G401 (cell line): ENCODE measurements around the gene GABRR2. TPM values are rescaled to one million over a fixed set of nuclear protein-coding genes. Genes with fewer than 3 reads are reported as not detected.
"Not testable (repeated sequence)": the region's sequence is repeated elsewhere in the genome, so short reads cannot be mapped to it uniquely, and the experiment has no call there.

Experiments used
- DNase-seq: peaks from one replicate; pipeline ENCODE4 v3.0.0-alpha.2; 2015; ENCODE audit warnings: low spot score
- in situ Hi-C: cut with HindIII; loops from 2 replicates; pipeline ENCODE4 v1.10.0; 2016; ENCODE audit warnings: low sequenced_read_pairs, mixed read lengths
- total RNA-seq: library from RNA; depleted of rRNA; stranded (reverse); fragments of >200 nt; shearing (Covaris generic); gene quantifications from 2 replicates; pipeline ENCODE4 v1.2.3, GENCODE V29; 2014; rRNA removed

The GABRR2 gene
- total RNA-seq, 1 experiment from 2014 or later: not detected

DNA sequence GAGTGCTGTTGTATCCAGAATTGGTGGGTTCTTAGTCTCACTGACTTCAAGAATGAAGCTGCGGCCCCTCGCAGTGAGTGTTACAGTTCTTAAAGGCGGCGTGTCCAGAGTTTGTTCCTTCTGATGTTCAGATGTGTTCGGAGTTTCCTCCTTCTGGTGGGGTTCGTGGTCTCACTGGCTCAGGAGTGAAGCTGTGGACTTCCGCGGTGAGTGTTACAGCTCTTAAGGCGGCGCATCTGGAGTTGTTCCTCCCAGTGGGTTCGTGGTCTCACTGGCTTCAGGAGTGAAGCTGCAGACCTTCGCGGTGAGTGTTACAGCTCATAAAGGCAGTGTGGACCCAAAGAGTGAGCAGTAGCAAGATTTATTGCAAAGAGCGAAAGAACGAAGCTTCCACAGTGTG lies 81.5 kb downstream of the GABRR2 start:
- not testable (repeated sequence) for DNase-seq

DNA sequence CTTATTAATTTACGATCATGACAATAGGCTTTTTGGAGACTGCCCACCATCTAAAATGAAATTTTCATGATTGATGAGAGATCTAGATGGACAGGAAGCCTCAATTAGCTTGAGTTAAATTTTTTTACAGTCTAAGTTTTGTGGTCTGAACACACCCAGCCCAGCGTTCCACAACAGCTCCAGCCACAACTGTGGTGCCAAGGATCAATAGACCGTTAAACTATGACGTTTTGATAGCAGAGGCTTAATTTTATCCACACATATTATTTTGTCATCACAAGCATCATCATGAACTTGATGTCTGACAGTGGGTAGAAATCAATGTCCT lies 92.4 kb downstream of the GABRR2 start:
- no peak for DNase-seq
- in situ Hi-C loops: no loop called here

More for the DNA sequence above, 81.5 kb downstream of the GABRR2 start:
- in situ Hi-C loops: not testable (repeated sequence)

DNA sequence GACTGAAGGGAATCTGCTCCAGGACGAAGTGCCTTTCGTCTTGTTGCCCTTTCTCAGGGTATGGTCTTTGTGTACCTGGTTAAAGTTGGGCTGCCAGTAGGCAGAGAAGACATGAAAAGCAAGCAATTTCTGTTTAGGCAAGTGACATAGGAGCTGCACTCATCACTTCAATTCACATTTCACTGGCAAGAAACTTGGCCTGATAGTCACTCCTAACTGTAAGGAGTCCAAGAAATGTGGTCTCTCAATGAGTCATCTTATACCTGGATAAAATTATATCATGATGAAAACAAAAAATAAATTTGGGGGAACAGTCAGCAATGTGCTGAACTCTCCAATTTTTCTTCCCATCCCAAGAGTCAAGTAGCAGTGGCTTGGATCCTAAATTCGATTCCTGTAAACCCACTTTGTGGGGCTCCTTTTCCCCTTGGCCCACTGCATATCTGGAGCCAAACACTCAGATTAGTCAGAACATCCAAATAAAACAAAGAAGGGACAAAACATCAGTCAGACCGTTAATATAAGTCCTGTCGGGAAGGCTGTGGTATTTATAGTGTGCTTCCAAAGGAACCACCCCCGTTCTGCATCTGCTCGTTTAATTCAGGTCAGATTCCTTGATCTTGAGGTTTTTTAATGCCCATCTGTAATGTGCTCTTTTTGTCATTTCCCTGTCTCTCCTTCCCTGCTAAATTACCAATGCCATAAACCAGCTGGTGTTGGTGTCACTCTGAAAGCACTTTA lies 93.0 kb downstream of the GABRR2 start:
- in situ Hi-C loops: no loop called here
- no peak for DNase-seq

DNA sequence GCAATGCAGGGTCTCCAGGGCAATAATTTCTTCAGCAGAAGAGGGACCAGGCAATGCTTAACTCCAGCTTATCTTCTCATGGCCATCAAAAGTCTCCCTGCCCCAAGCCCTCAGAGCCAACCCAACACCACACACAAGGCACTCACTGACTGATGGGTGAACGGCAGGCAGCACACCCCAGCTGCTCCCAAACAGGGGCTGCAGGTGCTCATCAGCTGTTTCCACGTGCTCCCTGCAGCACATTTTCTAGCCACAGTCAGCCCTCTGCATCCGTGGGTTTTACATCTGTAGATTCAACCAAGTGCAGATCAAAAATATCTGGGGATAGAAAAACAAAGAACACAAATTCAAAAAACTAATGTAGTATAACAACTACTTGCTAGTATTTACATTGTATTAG lies 94.0 kb downstream of the GABRR2 start:
- no peak for DNase-seq
- in situ Hi-C loops: no loop called here

DNA sequence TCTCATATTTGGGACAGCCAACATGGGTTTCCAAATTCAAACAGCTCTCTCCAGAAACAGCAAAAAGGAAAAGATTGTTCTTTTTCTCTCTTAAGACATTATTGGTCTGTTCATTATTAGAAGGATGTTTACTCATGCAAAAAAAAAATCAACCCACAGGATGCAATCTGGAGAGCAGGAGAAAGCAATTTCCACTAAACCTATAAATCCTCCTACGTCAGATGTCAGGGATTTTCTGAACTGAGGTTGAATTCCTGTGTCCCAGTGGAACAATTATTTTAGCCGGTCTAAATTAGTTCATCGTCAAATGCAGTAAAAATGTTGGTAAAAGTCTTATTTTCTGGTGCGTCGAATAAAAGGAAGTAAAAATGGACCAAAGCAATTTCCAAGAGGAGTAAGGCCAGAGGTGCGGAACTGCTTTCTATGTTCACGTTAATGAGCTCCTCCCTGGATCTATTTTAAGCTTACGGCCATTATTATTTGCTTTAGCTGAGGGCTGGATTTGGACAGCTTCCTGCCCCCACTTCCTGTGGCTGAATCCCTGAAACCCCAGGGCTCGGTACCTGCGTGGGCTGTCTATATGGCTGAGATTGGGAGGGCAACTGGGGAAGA lies 97.7 kb downstream of the GABRR2 start, which contains the start of gene GABRR1:
TSS of gene GABRR1 (minus strand) at position 60 of the 612 bp plus-strand sequence. CDS start at position 24, 36 bp downstream.
- DNase-seq: no peak

DNA sequence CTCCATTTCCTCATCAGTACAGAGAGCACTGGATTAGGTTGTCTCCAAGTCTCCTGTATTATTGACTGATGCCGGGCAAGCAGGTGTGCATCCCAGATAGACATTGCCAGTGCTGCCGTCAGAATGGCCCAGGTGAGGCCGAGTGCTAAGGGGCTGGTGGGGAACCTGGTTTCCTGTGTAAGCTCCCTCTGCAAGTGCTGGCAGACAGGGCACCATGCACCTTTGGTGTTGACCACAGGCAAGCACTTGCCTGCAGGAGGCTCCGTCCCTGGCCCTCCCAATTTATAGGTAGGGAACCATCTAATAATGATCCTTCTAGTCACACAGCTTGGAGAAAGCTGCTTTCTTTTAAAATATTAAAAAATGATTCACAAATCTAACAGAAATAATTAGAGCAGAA lies 98.7 kb downstream of the GABRR2 start:
- in situ Hi-C loops: no loop called here
- DNase-seq: no peak

More for the DNA sequence above, 97.7 kb downstream of the GABRR2 start, which contains the start of gene GABRR1:
- in situ Hi-C loops: no loop called here

DNA sequence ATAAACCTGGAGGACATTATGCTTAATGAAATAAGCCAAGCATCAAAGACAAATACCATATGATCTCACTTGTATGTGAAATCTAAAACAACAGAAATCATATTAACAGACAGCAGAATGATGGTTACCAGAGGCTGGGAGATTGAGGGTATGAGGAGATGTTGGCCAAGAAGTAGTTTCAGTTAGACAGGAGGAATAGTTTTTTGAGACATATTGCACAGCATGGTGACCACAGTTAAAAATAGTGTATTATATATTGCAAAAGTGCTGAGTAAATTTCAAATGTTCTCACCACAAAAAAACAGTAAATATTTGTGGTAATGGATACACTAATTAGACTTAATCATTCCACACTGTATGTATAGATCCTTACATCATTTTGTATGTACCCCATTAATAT lies 99.7 kb downstream of the GABRR2 start:
- in situ Hi-C loops: no loop called here
- DNase-seq: no peak

DNA sequence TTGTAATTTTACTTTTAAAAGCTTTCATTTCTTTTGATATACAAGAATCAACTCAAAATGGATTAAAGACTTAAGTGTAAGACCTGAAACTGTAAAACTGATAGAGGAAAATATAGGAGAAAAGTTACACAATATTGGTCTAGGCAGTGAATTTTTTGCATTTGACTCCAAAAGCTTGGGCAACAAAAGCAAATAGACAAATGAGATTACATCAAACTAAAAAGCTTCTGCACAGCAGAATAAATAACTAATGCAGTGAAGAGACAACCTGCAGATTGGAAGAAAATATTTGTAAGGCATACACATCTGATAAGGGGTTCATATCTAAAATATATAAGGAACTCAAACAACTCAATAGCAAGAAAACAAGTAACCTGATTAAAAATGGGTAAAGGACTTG lies 100.9 kb downstream of the GABRR2 start:
- in situ Hi-C loops: no loop called here

DNA sequence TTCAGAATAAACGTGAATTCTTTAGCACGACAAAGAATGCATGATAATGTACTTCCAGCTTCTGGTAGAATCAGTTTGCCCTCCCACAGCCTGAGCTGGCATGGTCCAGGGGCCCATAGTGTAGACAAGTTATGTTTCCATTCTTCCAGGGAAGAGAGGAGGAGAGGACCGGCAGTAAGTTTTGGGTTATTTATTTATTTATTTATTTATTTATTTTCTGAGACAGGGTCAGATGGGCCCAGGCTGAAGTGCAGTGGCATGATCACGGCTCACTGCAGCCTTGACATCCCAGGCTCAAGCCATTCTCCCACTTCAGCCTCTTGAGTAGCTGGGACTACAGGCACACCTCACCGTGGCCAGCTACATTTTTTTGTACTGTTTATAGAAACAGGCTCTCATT lies 102.6 kb downstream of the GABRR2 start:
- in situ Hi-C loops: no loop called here

More for the DNA sequence above, 100.9 kb downstream of the GABRR2 start:
- DNase-seq: no peak

DNA sequence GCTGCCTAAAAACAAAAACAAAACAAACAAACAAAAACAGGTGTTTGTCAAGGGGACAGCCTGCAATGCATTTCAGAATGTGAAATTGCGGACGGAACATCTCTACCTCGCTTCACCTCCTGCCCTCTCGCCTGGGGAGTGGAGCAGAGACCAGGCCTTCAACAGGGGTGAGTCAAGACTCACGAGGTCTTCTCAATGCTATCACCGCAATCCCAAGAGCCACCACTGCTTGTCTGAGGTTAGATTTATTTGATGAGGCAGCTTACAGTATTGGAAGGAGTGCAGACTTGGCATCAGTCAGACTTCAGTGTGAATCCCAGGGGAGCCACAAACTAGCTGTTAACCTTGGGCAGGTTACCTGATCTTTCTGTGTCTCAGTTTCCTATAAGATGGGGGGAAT lies 105.6 kb downstream of the GABRR2 start:
- in situ Hi-C loops: no loop called here
- DNase-seq: no peak

More for the DNA sequence above, 102.6 kb downstream of the GABRR2 start:
- DNase-seq: no peak

DNA sequence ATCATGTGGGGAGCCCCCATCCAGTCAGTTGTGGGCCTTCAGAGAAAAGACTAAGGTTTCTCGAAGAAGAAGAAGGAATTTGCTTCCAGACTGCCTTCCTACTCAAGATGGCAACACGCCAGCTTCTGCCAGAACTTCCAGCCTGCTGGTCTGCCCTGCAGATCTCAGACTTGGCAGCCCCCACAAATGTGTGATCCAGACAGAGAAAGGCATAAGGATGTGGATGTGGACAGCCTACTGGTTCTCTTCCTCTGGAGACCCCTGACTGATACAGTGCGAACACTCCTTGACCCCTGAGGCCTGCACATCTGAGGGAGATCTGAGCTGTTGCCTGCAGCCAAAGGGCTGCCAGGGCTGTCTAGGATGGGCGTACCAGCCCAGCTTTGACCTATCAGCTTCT lies 106.5 kb downstream of the GABRR2 start:
- peak; percentile 69 for DNase-seq
- in situ Hi-C loops: no loop called here

Other genes with a start within 250 kb of the GABRR2 start
- 30.0 and 49.6 TPM in 2 replicates for gene PNRC1, start 234.5 kb downstream of the GABRR2 start, total RNA-seq
- gene SRSF12, start 197.2 kb downstream of the GABRR2 start, total RNA-seq: 4.6 and 8.2 TPM in 2 replicates
- gene PM20D2, start 169.2 kb downstream of the GABRR2 start, total RNA-seq: 22.4 and 42.2 TPM in 2 replicates
- not detected in 2 replicates for gene GABRR1, start 97.9 kb downstream of the GABRR2 start, total RNA-seq
- 43.8 and 60.2 TPM in 2 replicates for gene UBE2J1, start 37.4 kb upstream of the GABRR2 start, total RNA-seq
- 11.3 and 18.4 TPM in 2 replicates for gene RRAGD, start 97.0 kb upstream of the GABRR2 start, total RNA-seq
- gene ANKRD6, start 117.9 kb upstream of the GABRR2 start, total RNA-seq: 12.1 and 22.1 TPM in 2 replicates